ENCODE measurements around the gene SPRED1.

SPRED1 gene

DNA sequence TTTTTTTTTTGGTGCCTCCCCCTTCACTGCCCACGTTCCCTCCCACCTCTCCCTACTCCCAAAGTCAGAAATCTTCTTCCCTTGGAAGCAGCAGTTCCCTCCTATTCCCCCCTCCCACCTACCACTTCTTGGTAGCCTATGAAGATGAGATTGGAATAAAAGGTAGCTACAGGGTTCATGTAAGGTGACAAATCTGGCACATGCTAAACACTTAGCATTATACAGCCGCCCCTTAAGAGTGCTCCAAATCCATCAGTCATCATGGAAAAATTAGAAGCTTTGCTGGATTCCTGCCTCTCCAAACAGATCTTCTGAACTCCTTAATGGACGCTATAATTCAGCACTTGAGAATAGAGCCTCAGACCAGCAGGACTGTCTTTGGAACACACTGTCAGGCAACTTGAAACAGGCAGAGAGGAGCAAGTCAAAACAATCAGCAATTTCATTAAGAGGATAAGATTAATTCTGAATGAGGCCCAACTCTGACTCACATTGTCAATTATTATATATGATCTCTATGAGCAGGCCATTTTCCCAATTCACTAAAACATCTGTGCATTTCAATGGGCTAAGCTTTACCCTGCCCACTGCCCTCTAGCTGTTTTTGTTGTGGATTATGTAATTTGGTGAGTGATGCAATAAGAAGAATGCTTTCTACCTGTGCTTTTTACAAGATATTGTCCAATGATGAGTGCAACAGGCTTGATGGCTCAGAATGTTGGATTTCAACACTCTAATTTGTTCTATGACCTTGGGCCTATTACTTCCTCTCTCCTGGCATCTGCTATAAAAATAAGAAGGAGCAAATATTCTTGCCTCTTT is 34.6 kb upstream of the SPRED1 start:
- H3K4me3 ChIP-seq (ENCODE audit: low read length), result no peak overlapping the region
- no peak for DNase-seq (ENCODE audit: low read depth)
- TF ChIP-seq, protein P1, sequence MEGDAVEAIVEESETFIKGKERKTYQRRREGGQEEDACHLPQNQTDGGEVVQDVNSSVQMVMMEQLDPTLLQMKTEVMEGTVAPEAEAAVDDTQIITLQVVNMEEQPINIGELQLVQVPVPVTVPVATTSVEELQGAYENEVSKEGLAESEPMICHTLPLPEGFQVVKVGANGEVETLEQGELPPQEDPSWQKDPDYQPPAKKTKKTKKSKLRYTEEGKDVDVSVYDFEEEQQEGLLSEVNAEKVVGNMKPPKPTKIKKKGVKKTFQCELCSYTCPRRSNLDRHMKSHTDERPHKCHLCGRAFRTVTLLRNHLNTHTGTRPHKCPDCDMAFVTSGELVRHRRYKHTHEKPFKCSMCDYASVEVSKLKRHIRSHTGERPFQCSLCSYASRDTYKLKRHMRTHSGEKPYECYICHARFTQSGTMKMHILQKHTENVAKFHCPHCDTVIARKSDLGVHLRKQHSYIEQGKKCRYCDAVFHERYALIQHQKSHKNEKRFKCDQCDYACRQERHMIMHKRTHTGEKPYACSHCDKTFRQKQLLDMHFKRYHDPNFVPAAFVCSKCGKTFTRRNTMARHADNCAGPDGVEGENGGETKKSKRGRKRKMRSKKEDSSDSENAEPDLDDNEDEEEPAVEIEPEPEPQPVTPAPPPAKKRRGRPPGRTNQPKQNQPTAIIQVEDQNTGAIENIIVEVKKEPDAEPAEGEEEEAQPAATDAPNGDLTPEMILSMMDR (conservative IDR thresholded peaks at IDR 0.05; ENCODE audit: low read depth, low read length), result no peak

DNA sequence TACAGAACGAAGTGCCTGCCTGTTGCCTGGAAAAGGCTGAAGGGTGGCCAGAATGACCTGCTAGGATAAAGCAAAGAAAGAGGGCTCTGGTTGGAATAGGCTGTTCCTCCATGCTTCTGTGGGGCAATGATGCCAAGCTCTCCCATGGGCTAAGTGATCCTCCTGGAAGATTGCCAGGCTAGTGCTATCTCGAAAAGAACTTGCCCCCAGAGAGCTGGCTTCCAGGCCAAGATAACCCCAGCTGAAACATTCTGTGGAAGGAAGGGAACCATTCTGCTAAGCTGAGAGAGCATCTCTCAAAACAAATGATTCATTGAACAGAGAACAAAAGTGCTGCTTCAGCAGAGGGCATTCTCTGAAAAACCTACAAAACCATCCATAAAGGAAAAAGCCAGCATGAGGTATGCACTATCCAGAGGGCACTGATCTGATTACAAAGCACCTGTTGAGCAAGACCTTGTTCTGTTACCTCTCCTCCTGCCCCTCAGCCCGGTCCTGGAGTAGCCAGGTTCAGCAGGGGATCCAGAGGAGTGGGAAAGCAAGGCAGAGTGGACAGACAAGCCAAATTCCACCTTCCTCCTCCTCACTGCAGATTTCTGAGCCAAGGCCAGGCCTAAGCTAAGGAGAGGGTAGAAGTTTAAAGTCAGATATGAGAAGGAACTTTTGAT is 31.9 kb upstream of the SPRED1 start:
- TF ChIP-seq, protein P1 (conservative IDR thresholded peaks at IDR 0.05; ENCODE audit: low read depth, low read length), result no peak
- H3K4me3 ChIP-seq (ENCODE audit: low read length), result no peak overlapping the region
- no peak for DNase-seq (ENCODE audit: low read depth)

DNA sequence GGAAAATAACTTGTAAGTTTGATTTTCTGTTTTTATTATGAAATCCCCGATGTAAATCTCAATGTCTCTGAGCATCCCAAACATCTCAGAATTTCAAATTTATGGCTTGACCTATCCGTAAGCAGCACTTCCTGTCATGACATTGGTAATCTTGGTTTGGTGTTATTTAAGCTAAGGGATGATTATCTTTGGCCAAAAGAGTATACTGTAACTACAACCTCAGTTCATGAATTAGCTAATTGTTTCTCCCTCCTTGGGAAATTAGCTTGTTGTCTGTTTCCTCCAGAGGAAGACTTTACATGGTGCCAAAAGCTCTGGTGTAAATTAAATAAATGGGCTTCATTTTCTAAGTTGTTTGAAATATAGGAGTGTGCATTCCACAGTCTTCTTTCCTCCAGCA is 28.1 kb upstream of the SPRED1 start:
- DNase-seq (ENCODE audit: low read depth), result no peak
- H3K4me3 ChIP-seq (ENCODE audit: low read length), result no peak overlapping the region
- TF ChIP-seq, protein P1 (conservative IDR thresholded peaks at IDR 0.05; ENCODE audit: low read depth, low read length), result no peak

DNA sequence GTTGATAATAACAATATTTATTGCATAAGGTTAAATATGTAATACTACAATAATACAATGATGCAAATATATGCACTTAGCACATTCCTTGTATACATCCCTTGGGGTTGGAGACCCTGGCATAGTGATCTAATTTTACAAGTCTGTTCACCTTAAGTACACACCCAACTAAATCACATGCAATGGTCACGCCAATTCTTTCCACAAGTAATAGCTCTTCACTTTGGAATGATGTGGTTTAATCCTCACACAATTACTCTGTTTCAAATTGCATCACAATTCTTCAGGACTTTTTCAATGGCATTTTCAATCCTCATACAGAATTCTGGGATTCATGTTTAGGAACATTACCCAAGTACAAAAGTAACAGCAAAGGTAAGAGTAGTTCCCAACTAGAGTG is 27.3 kb upstream of the SPRED1 start:
- TF ChIP-seq, protein P1 (conservative IDR thresholded peaks at IDR 0.05; ENCODE audit: low read depth, low read length), result no peak
- H3K4me3 ChIP-seq (ENCODE audit: low read length), result no peak overlapping the region
- DNase-seq (ENCODE audit: low read depth), result no peak

DNA sequence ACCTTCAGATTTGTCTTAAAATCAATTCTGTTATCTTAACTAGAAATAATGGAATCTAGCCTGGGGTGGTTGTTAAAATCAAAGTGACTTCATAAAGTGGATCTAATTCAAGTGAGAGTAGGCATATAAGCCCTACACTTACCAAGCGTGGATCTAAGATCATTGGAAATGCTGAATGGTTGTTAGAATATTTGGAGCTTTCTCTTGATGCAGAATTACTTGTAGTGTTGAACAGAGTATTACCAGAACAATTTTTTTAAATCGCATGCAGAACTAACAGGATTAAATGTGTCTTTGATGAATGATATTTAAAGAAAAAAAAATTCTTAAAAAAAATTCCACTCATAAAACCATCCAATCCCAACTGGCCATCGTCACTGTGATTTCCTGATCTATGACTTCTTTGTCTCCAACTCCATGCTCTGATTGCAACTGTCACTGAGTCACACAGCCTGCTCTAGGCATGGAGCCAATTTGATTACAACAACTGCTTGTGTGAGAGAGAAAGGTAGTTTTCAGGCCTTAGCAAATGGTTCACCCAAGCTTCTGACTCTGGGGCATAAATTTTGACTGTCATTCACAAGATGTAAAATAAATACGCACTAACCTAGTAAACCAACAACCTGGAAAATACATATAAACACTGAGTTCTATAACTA is 25.9 kb upstream of the SPRED1 start:
- DNase-seq (ENCODE audit: low read depth), result peak; percentile 91
- H3K4me3 ChIP-seq (ENCODE audit: low read length), result no peak overlapping the region
- TF ChIP-seq, protein P1 (conservative IDR thresholded peaks at IDR 0.05; ENCODE audit: low read depth, low read length), result no peak

DNA sequence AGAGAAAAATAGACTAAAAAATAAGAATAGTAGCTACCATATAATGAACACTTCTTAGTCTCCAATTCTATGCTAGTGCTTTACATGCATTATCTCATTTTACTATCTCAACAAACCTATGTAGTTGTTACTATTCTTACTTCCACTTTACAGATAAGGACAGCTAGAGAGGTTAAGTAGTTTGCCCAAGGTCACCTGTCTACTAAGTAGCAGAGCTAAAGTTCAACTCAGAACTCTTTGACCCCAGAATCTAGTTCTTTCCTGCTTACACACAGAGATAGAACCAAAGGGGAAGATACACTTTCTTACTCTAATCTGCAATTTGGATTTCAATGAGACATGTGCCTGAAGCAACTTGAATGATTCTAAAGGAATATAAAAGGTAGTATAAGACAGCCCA is 24.7 kb upstream of the SPRED1 start:
- DNase-seq (ENCODE audit: low read depth), result no peak
- H3K4me3 ChIP-seq (ENCODE audit: low read length), result no peak overlapping the region
- TF ChIP-seq, protein P1 (conservative IDR thresholded peaks at IDR 0.05; ENCODE audit: low read depth, low read length), result no peak
